ENCODE results near the gene HNRNPA0. TPM values are rescaled to one million over a fixed set of nuclear protein-coding genes. Genes with fewer than 3 reads are reported as not detected.

The HNRNPA0 gene
- total RNA-seq, 1 experiment from 2014 or later = 68.5 TPM

- Histone ChIP-seq H3K9me3 (ENCODE audit: control insufficient read depth, low read depth, low read length) (no peaks in the 10 kb centered on the region), H2BK15ac (ENCODE audit: low read depth, low read length) (no peak overlapping the region), H3K79me2 (ENCODE audit: insufficient read depth, low read length) (peaks cover 11% of the 10 kb centered on the region), H3K4me1 (ENCODE audit: insufficient read depth, low read length) (peaks cover 8% of the 10 kb centered on the region; the same call in 1 of the 2 replicates), H2BK12ac (ENCODE audit: insufficient read length, low read depth, low read length) (no peak overlapping the region), H2AFZ (ENCODE audit: low read length) (no peak overlapping the region), H3K4me2 (ENCODE audit: insufficient read depth, insufficient read length, low read length) (no peak overlapping the region), H3K9ac (ENCODE audit: extremely low read depth, insufficient read length, low read length) (no peak overlapping the region), H3K23ac (ENCODE audit: insufficient read length, low read depth, low read length) (no peak overlapping the region), H4K5ac (ENCODE audit: insufficient read length, low read depth, low read length) (no peak overlapping the region), H3K18ac (ENCODE audit: insufficient read length, low read depth, low read length) (no peak overlapping the region), H2AK5ac (ENCODE audit: insufficient read length, low read length) (no peak overlapping the region), H3K79me1 (ENCODE audit: insufficient read depth, low read depth, low read length, poor library complexity, severe bottlenecking) (peaks cover 6% of the 10 kb centered on the region), H3K56ac (ENCODE audit: insufficient read length, low read depth, low read length) (no peak overlapping the region), H3T11ph (ENCODE audit: low read length) (no peak overlapping the region), H4K20me1 (ENCODE audit: control insufficient read depth, insufficient read depth, insufficient read length) (no peaks in the 10 kb centered on the region), H2BK120ac (ENCODE audit: low read depth, low read length, poor library complexity, severe bottlenecking) (no peak overlapping the region), H4K91ac (ENCODE audit: insufficient read length, low read depth, low read length) (no peak overlapping the region), H3K14ac (ENCODE audit: insufficient read depth, low read length) (no peak overlapping the region), H3K23me2 (ENCODE audit: insufficient read length, low read depth, low read length, poor library complexity, severe bottlenecking) (peaks cover 8% of the 10 kb centered on the region), H4K8ac (replicated peaks; ENCODE audit: insufficient read length, low read depth, low read length) (no peak overlapping the region), H3K27me3 (ENCODE audit: insufficient read depth, low read length) (no peaks in the 10 kb centered on the region), H3K4ac (ENCODE audit: low read depth, low read length) (no peak overlapping the region), H3K27ac (ENCODE audit: insufficient read length, low read depth, low read length) (no peak overlapping the region), H2BK5ac (ENCODE audit: insufficient read length, low read length) (no peak overlapping the region), H2BK20ac (ENCODE audit: low read depth, low read length, poor library complexity, severe bottlenecking) (no peak overlapping the region)
- H3K4me3 Mint-ChIP-seq = no peak overlapping the region
- WGBS (ENCODE audit: extremely low coverage, insufficient read length, low lambda C conversion rate) = no CpG with 5 or more reads among the region's 3 CpGs
- no peaks in the 10 kb centered on the region; a peak in 1 of 5 replicates for H3K9me3 Mint-ChIP-seq
- H3K27me3 Mint-ChIP-seq (ENCODE audit: low read depth) = no peaks in the 10 kb centered on the region
- peaks cover 3% of the 10 kb centered on the region in 2 experiments; a peak in 3 of 4 replicates for H3K4me1 Mint-ChIP-seq
- H3K27ac Mint-ChIP-seq = no peak overlapping the region
- TF ChIP-seq, protein P1, sequence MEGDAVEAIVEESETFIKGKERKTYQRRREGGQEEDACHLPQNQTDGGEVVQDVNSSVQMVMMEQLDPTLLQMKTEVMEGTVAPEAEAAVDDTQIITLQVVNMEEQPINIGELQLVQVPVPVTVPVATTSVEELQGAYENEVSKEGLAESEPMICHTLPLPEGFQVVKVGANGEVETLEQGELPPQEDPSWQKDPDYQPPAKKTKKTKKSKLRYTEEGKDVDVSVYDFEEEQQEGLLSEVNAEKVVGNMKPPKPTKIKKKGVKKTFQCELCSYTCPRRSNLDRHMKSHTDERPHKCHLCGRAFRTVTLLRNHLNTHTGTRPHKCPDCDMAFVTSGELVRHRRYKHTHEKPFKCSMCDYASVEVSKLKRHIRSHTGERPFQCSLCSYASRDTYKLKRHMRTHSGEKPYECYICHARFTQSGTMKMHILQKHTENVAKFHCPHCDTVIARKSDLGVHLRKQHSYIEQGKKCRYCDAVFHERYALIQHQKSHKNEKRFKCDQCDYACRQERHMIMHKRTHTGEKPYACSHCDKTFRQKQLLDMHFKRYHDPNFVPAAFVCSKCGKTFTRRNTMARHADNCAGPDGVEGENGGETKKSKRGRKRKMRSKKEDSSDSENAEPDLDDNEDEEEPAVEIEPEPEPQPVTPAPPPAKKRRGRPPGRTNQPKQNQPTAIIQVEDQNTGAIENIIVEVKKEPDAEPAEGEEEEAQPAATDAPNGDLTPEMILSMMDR (conservative IDR thresholded peaks at IDR 0.05) = no peak
- peaks cover 0 to 2% (median 0%) of the 10 kb centered on the region in 3 experiments; a peak in 1 of 7 replicates for H3K36me3 Mint-ChIP-seq (ENCODE audit: insufficient read depth in 1 of 3, low read depth in 3 of 3)
- no peak for DNase-seq
Observed at GRCh38 chr5:137733006-137733405, 21.2 kb downstream of the HNRNPA0 start.
